HUES64 (cell line): ENCODE results near the gene PIGB.

ENCODE experiments used
- H3K27ac ChIP-seq: 2 replicates; pipeline ENCODE4 v1.7.0; 2013; ENCODE audit warnings: low read depth, low read length, inconsistent platforms
- H3K27me3 ChIP-seq: 2 replicates; pipeline ENCODE4 v1.6.1; 2013; ENCODE audit warnings: mild to moderate bottlenecking, low read length; ENCODE audit not compliant: insufficient read depth
- H3K36me3 ChIP-seq: 2 replicates; pipeline ENCODE4 v1.6.1; 2013; ENCODE audit warnings: mild to moderate bottlenecking, low read length; ENCODE audit not compliant: insufficient read depth
- H3K4me1 ChIP-seq: 2 replicates; pipeline ENCODE4 v1.6.1; 2013; ENCODE audit warnings: mild to moderate bottlenecking, low read length, moderate library complexity; ENCODE audit not compliant: insufficient read depth
- H3K4me3 ChIP-seq: 2 replicates; pipeline ENCODE4 v1.5.1; 2013; ENCODE audit warnings: mild to moderate bottlenecking, low read length, moderate library complexity
- H3K9ac ChIP-seq: 2 replicates; pipeline ENCODE4 v1.6.1; 2013; ENCODE audit warnings: mild to moderate bottlenecking, low read depth, low read length
- H3K9me3 ChIP-seq: 2 replicates; pipeline ENCODE4 v1.6.1; 2013; ENCODE audit warnings: low read depth, low read length; ENCODE audit not compliant: insufficient read depth
- WGBS: fragments of 150-250, 120-280 bp; methylation state at CpG from one replicate; pipeline ENCODE4 v1.1.7; 2013; ENCODE audit warnings: missing lambda C conversion rate; 5-methylcytosine and 5-hydroxymethylcytosine counted together

The PIGB gene

DNA sequence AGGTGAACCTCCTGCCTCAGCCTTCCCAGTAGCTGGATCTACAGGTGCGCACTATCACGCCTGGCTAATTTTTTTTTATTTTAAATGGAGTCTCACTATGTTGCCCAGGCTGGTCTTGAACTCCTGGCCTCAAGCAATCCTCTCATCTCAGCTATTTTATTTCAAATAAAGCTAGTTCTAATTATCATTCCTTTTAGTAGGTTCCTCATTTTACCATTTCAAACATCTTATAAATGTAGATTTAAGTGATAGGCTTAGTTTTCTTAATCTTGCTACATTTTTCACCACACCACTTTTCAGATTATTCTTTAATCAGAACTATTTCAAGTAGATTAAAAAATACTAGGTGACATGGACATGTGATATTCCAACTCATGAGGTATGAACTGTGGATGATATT is 30.3 kb downstream of the PIGB start:
- Histone ChIP-seq H3K27me3 (no peaks in the 10 kb centered on the region), H3K4me3 (no peak overlapping the region), H3K9me3 (no peaks in the 10 kb centered on the region), H3K36me3 (no peaks in the 10 kb centered on the region), H3K9ac (no peak overlapping the region), H3K4me1 (peaks cover 21% of the 10 kb centered on the region), H3K27ac (no peak overlapping the region)
- 88% methylated on average over 2 of the region's 2 CpGs for WGBS

DNA sequence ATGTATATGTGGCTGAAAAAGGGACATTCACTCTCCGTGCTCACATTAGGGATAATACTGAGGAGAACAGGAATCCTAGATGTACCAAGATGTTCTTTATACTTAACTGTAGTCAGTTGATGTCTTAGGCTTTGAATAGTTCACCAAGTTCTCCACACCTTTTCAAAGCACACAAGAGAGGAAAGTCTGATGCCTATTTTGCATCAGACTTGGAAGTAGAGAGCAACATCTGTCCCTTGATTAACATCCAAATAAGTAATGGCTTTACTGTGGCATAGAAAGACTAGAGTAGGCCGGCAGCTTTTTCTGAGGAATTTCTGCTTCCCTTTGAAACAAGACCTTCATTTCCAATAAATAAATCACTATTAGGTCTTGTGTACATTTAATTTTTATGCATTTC is 34.0 kb downstream of the PIGB start:
- H3K36me3 ChIP-seq: no peaks in the 10 kb centered on the region; the same call in 1 of the 2 replicates
- no peaks in the 10 kb centered on the region for H3K27me3 ChIP-seq
- WGBS: 11% methylated on average over 1 of the region's 2 CpGs
- no peaks in the 10 kb centered on the region for H3K9me3 ChIP-seq
- H3K27ac ChIP-seq: no peak overlapping the region; the same call in 1 of the 2 replicates
- no peak overlapping the region for H3K9ac ChIP-seq
- H3K4me1 ChIP-seq: peaks cover 20% of the 10 kb centered on the region
- H3K4me3 ChIP-seq: no peak overlapping the region

DNA sequence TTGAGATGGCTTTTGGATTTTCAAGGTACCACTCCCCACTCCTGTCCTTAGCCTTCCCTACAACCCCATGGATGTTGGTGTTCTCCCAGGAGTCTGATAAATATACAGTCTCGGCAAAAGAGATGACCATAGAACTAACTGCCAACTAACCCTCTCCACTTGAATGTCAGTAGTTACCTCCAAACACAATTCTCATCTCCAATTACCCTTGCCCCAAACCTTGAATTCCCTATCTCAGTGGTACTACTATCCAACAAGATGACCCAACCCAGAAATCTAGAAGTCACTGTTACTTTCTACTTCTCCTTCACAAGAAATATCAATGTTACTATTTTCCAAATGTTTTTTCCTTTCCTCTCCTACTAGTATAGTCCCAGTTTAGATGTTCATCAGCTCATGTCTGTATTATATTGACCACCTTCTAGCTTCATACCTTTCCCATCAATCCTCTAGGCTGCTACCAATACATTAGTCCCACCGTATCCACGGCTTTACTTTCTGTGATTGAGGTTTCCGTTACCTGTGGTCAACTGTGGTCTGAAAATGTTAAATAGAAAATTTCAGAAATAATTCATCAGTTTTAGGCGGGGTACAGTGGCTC is 38.1 kb downstream of the PIGB start:
- H3K9me3 ChIP-seq: no peaks in the 10 kb centered on the region
- no peaks in the 10 kb centered on the region; the same call in 1 of the 2 replicates for H3K36me3 ChIP-seq
- no peak overlapping the region for H3K4me3 ChIP-seq
- H3K27ac ChIP-seq: no peak overlapping the region
- no peak overlapping the region for H3K9ac ChIP-seq
- no peaks in the 10 kb centered on the region for H3K27me3 ChIP-seq
- peaks cover 28% of the 10 kb centered on the region for H3K4me1 ChIP-seq
- 98% methylated on average over 5 of the region's 5 CpGs for WGBS

DNA sequence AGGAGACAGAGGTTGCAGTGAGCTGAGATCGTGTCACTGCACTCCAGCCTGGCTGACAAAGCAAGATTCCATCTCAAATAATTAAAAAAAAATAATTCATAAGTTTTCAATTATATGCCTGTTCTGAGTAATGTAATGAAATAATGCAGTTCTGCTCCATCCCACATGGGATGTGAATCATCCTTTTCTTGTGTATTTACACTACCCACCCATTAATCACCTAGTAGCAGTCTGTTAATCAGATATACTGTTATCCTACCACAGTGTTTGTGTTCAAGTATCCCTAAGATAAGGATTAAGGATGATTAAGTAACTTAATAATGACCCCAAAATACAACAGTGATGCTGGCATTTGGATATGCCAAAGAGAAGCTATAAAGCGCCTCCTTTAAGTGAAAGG is 38.8 kb downstream of the PIGB start:
- Histone ChIP-seq H3K27ac (no peak overlapping the region), H3K27me3 (no peaks in the 10 kb centered on the region), H3K36me3 (no peaks in the 10 kb centered on the region; the same call in 1 of the 2 replicates), H3K4me1 (peaks cover 22% of the 10 kb centered on the region), H3K9ac (no peak overlapping the region), H3K4me3 (no peak overlapping the region), H3K9me3 (no peaks in the 10 kb centered on the region)
- 92% methylated on average over 1 of the region's 2 CpGs for WGBS

DNA sequence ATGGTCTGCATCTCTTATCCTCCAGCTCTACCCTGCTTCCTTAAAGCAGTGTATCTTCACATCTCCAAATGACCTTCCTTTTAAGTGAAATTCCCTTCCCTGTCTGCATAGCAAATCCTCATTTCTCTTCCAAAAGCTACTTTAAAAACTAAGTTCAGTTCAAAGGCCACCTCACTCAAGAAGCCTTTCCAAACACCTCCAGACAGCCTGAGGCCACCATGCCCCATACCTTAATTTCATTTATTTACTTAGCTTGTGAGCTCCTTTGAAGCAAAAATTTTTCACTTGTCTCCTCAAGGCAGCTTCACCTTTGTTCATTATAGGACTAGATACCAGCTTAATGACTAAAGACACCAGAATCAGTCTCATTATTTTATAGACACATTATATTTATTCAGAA is 39.4 kb downstream of the PIGB start:
- no peaks in the 10 kb centered on the region for H3K27me3 ChIP-seq
- H3K36me3 ChIP-seq: no peaks in the 10 kb centered on the region; the same call in 1 of the 2 replicates
- peaks cover 17% of the 10 kb centered on the region for H3K4me1 ChIP-seq

DNA sequence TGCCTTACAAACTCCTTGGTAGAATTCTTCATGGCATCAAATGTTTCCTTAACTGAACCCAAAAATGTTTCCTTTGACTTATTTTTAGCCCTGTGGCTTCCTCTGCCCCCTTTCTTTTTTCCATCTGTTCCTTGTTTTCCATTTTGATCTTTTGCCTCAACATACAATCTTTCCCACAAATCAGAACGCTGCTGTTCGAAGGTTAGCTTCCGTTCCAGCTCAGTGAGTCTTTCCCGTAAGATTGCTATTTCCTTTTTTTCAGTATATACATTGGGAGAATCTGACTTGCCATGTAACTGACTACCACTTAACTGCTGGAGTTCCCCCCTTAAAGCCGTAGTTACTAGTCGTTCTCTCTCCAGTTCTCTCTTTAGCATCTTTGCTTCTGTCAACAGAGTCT is 41.2 kb downstream of the PIGB start:
- H3K4me3 ChIP-seq: no peak overlapping the region
- peaks cover 15% of the 10 kb centered on the region for H3K4me1 ChIP-seq
- no peaks in the 10 kb centered on the region for H3K9me3 ChIP-seq
- no peak overlapping the region for H3K9ac ChIP-seq
- H3K36me3 ChIP-seq: no peaks in the 10 kb centered on the region; the same call in 1 of the 2 replicates
- H3K27ac ChIP-seq: no peak overlapping the region
- WGBS: 86% methylated on average over 6 of the region's 6 CpGs
- H3K27me3 ChIP-seq: no peaks in the 10 kb centered on the region

More for the DNA sequence above, 39.4 kb downstream of the PIGB start:
- no peak overlapping the region for H3K27ac ChIP-seq
- no peak overlapping the region for H3K4me3 ChIP-seq
- H3K9me3 ChIP-seq: no peaks in the 10 kb centered on the region
- H3K9ac ChIP-seq: no peak overlapping the region

DNA sequence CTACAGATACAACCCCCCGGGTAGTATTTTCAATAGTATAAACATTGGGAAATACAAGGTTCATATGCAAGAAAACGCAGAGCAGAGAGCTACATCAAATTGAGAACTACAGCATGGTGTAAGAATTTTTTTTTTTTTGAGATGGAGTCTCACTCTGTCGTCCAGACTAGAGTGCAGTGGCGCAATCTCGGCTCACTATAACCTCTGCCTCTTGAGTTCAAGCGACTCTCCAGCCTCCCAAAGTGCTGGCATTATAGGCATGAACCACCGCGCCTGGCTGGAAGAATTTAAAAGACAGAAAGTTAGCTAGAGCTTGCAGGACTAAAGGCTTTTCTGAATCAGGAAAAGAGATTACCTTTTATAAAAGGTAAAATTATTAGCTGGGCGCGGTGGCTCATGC is 42.0 kb downstream of the PIGB start:
- no peak overlapping the region for H3K9ac ChIP-seq
- WGBS: 95% methylated on average over 10 of the region's 10 CpGs
- no peaks in the 10 kb centered on the region for H3K27me3 ChIP-seq
- H3K4me1 ChIP-seq: peaks cover 15% of the 10 kb centered on the region
- H3K36me3 ChIP-seq: no peaks in the 10 kb centered on the region; the same call in 1 of the 2 replicates
- no peaks in the 10 kb centered on the region for H3K9me3 ChIP-seq
- H3K27ac ChIP-seq: no peak overlapping the region
- H3K4me3 ChIP-seq: no peak overlapping the region

DNA sequence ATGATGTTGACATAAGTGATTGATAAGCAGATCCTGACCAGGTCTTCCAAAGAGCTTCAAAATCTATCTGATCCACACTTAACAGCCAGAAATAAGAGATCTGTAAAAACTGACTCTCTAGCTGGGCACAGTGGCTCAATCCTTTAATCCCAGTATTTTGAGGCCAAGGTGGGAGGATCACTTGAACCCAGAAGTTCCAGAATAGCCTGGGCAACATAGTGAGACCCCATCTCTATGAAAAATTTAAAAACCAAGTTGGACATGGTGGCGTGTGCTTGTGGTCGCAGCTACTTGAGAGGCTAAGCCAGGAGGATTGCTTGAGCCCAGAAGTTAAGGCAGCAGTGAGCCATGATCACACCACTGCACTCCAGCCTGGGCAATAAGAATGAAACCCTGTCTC is 43.6 kb downstream of the PIGB start:
- no peak overlapping the region for H3K27ac ChIP-seq
- H3K27me3 ChIP-seq: no peaks in the 10 kb centered on the region
- 98% methylated on average over 2 of the region's 2 CpGs for WGBS
- H3K4me1 ChIP-seq: peaks cover 15% of the 10 kb centered on the region
- H3K36me3 ChIP-seq: no peaks in the 10 kb centered on the region
- no peaks in the 10 kb centered on the region for H3K9me3 ChIP-seq
- H3K9ac ChIP-seq: no peak overlapping the region
- H3K4me3 ChIP-seq: no peak overlapping the region

DNA sequence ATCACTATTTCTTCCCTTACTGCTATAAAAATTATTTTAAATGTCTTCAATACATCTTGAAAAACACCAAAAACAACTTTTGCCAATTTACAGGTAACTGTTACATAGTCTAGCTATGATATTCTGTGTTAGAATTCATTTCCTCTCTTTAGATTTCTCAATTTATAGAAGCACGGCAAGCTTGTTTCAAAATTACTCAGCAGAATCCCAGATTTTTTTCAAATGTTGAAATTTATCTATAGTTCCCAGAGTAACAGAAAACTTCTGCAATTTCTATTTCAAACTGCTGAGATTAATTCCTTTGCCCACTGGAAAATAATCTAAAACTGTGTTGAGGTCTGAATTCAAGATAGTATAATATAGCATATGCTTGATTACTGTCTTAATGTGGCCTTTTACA is 48.0 kb downstream of the PIGB start:
- H3K4me3 ChIP-seq: no peak overlapping the region
- no peak overlapping the region for H3K27ac ChIP-seq
- no peaks in the 10 kb centered on the region for H3K4me1 ChIP-seq
- no peak overlapping the region for H3K9ac ChIP-seq
- WGBS: 89% methylated on average over 1 of the region's 1 CpG
- no peaks in the 10 kb centered on the region for H3K27me3 ChIP-seq
- H3K36me3 ChIP-seq: peaks cover 7% of the 10 kb centered on the region
- H3K9me3 ChIP-seq: no peaks in the 10 kb centered on the region

DNA sequence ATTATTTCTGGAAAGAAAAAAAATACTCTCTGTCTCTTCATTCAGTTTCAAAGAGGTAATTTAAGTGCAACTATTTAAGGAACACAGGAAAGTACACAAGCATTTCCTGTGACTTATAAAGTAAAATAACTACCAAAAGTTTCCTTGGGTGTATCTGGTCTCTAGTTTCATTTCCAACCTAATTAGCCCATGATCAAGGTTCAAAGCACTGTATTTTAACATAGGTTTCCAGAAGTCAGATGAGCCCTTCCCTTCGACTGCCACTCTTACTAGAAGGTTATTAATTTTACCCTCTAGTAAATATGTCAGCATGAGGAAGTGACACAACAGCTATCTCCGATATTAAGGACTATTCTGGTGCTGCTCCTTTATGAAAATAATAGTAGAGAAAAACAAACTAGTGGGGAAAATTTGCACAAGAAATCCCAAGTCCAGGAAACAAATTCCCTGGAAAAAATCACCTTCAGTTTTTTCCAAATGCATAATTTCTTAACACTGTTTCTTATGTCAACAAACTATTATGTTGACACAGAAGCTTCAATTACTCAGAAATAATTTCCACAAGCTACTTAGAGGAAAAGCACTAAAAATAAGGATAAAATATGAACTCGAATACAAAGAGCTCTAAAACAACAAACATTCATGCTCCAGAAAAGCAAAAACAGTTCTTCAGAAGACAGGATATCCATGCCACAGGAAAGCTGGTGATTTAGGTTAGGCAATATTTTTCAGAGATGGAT is 53.8 kb downstream of the PIGB start:
- peaks cover 13% of the 10 kb centered on the region for H3K36me3 ChIP-seq
- 93% methylated on average over 2 of the region's 3 CpGs for WGBS
- H3K4me3 ChIP-seq: no peak overlapping the region
- no peak overlapping the region for H3K9ac ChIP-seq
- no peaks in the 10 kb centered on the region for H3K4me1 ChIP-seq
- no peaks in the 10 kb centered on the region for H3K27me3 ChIP-seq
- H3K9me3 ChIP-seq: no peaks in the 10 kb centered on the region
- no peak overlapping the region for H3K27ac ChIP-seq

DNA sequence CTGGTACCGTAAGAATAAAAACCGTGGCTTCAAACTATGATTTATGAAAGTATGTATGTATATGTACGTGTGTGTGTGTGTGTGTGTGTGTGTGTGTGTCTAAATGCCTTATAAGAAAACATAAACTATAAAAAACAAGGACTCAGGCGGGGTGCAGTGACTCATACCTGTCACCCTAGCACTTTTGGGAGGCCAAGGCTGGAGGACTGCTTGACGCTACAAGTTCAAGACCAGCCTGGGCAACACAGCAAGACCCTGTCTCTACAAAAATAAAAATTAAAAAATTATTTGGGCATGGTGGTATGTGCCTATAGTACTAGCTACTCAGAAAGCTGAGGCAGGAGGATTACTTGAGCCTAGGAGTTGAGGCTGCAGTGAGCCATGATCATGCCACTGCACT is 60.1 kb downstream of the PIGB start:
- no peaks in the 10 kb centered on the region for H3K9me3 ChIP-seq
- no peaks in the 10 kb centered on the region for H3K4me1 ChIP-seq
- H3K9ac ChIP-seq: no peak overlapping the region
- H3K27me3 ChIP-seq: no peaks in the 10 kb centered on the region
- H3K27ac ChIP-seq: no peak overlapping the region
- 0 out of 2 replicates have a peak, but pooled peaks cover 6% of the 10 kb centered on the region for H3K36me3 ChIP-seq
- H3K4me3 ChIP-seq: no peak overlapping the region
- WGBS: 98% methylated on average over 5 of the region's 5 CpGs
